GM12874 (cell line): ENCODE data around the gene ERRFI1.

Experiments used
- TF ChIP-seq, protein P1 (sequence below): IDR thresholded peaks from 2 replicates; pipeline ENCODE4 v1.5.1; 2011; ENCODE audit warnings: low read depth, mild to moderate bottlenecking, control low read depth, low read length, moderate library complexity; ENCODE audit not compliant: insufficient read depth

The ERRFI1 gene

DNA sequence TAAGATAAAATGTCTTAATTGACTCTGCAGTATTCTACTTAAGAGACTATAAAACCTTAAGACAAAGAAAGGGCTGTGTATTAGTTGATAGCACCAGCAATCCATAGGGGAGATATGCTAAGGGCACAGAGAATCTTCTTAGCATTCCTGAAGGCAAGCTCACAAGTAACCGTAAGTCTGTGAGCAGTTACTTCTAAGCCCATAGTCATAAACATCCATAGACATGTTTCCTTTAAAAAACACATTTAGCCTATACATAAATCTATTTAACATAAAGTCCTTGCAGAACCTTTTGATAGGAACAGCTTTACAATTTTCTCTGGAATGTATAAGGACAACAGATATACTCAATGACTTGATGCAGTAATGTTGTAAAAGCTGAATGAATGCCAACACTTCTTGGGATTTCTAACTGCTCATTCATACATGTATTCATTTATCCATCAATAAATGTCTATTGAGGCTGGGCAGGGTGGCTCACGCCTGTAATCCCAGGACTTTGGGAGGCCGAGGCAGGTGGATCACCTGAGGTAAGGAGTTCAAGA is 6.3 kb upstream of the ERRFI1 start:
- TF ChIP-seq, protein P1, sequence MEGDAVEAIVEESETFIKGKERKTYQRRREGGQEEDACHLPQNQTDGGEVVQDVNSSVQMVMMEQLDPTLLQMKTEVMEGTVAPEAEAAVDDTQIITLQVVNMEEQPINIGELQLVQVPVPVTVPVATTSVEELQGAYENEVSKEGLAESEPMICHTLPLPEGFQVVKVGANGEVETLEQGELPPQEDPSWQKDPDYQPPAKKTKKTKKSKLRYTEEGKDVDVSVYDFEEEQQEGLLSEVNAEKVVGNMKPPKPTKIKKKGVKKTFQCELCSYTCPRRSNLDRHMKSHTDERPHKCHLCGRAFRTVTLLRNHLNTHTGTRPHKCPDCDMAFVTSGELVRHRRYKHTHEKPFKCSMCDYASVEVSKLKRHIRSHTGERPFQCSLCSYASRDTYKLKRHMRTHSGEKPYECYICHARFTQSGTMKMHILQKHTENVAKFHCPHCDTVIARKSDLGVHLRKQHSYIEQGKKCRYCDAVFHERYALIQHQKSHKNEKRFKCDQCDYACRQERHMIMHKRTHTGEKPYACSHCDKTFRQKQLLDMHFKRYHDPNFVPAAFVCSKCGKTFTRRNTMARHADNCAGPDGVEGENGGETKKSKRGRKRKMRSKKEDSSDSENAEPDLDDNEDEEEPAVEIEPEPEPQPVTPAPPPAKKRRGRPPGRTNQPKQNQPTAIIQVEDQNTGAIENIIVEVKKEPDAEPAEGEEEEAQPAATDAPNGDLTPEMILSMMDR: no peak

DNA sequence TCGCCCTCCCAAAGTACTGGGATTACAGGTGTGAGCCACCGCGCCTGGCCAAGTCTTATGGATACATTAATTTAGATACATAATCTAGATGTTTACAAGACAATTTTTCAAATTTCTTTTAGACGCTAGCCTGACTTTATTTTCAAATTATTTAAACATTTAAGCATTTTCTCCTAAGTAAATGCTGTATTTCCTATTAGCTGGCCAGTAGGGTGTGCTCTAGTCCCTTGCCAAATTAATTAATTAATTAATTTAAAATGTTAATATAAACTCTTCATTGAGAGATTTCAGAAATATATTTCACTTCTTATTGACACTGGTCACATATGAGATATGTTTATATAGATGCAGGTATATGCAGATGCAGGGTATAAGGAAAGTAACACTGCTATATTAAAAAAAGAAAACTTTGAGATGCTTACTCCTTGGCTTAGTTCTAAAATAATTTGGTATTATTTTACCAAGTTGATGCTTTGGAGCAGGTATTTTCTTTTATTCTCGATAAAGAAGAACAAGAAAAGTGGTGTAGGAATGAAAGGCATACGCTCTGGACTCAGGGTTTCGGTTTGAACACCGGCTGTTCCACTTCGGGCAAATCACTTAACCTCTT is 5.2 kb upstream of the ERRFI1 start:
- TF ChIP-seq, protein P1: no peak

DNA sequence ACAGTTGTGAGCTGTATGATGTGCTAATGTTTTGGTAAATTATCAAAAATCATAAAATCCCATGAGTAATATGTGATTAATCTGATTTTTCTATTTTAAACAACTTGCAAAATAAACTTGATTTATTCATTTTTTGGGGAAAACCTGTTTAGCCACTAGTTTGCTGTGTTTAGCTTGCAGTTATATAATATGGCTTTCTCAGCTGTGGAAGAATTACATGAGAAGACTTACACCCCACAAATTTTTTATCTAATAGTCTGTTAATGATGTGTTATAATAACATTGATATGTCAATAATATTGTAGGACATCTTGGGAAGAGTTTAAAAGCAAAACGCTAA is 2.4 kb upstream of the ERRFI1 start:
- TF ChIP-seq, protein P1: no peak

DNA sequence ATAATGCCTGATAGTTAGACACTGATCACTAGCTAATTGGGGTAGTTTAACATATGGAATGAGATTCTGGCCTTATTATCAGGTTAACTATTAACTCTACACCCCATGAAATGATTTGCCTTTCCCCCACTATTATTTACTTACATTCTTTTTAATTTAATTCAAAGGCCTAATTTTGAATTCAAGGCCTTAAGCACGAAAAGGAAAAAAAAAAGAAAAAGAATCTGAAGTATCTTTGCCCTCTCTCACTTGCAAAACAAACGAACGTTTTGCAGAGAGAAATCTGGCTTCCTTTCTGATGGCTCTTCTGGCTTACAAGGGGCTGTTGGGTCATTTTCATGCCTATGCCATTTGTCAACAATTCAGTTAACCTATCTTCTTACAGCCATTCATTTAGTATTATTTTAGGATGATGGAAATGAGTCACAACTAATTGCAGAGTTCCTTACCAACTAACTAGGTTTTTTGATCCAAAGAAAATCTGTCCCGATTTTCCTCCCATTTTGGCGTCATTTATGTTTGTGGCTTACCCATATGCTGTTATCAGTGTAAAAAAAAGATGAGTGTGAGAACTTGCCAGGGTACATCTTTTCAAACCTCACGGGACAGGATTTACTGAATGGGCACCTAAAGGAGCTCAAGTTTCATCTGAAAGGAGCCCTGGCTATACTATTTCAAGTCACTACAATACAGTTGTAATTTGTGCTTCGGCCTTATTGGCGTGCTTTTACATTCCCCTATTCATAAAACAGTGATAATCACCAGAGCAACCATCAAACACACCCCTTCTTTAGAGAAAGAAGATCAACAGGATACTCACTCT is 1.9 kb upstream of the ERRFI1 start:
- TF ChIP-seq, protein P1: no peak

DNA sequence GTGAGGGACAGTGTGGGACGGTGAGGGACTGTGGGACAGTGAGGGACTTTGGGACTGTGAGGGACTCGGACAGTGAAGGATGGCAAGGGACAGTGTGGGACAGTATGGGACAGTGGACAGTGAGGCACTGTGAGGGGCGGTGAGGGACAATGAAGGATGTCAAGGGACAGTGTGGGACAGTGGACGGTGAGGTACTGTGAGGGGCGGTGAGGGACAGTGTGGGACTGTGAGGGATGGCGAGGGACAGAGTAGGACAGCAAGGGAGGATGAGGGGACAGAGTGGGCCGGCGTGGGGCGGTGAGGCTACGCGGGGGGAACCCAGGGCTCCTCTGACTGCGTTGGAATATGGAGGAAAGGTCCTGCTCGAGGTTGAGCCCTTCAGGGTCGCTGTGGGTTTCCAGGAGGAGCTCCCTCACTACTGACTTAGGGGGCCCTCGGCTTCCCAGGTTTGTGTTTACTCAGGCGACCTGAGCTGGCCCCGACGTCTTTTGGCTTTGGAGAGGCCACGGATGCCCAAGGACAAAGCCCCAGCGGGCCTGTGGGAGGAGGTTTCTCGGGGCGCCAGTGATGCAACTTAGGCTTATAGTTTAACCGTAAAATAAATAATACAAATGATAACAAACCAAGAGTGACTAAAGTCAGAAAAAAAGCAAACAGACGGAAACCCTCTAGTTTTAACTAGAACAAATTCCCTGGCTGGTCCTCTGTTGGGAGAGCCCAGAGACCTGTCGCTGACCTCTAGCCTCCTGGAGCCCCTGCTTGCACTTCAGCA is 1.1 kb upstream of the ERRFI1 start:
- TF ChIP-seq, protein P1: no peak

DNA sequence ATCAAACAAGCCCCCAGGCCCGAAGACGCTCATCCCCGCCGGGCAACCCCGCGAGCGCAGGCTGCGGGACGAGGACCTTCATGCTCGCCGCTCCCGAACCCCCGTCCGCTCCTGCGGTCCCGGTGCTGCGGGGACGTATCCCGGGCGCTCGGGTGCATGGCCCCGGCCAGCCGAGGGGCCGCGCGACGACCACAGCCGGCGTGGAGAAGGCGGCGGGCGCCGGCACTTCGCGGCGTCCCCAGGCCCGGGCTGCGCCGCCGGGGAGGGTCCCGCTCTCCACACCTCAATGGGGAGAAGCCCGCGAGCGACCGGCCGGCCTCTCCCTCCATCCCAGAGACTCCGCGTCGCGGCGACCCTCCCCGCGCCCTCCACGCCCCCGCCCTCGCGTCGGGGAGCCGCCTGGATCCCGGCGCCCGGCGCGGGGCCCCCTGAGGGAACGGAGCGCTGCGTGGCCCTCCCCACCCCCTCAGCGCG is 401 bp downstream of the ERRFI1 start:
- TF ChIP-seq, protein P1: no peak
